GM23248 (cell line): ENCODE measurements around the gene GGA2.

ENCODE experiments used
- EZH2 ChIP-seq: fragments of 200-600 bp; sonication (generic); IDR thresholded peaks from 2 replicates; pipeline ENCODE4 v1.6.1; 2018; ENCODE audit warnings: antibody characterized with exemption, mild to moderate bottlenecking; ENCODE audit not compliant: insufficient read depth, poor library complexity, severe bottlenecking
- EZH2phosphoT487 ChIP-seq: fragments of 200-600 bp; sonication (generic); IDR thresholded peaks from 2 replicates; pipeline ENCODE4 v1.6.1; 2018; ENCODE audit warnings: antibody characterized with exemption, moderate library complexity, mild to moderate bottlenecking, low read depth; ENCODE audit not compliant: insufficient read depth

GRCh38 chr16:23521965-23522364, 11.7 kb upstream of the GGA2 start:
- TF ChIP-seq EZH2phosphoT487: no peak
- no peak for TF ChIP-seq EZH2
